Stomach (tissue), 4 donors: ENCODE data around the gene ZNF296.

Experiments
- POLR2A ChIP-seq, 4 donors: fragments of 450-650 bp; IDR thresholded peaks; one replicate each; pipeline ENCODE4 v1.6.1; 2016; ENCODE audit warnings: antibody characterized with exemption in 4 of 4, control low read depth in 2 of 4, mild to moderate bottlenecking in 1 of 4, moderate library complexity in 1 of 4
- POLR2AphosphoS5 ChIP-seq, 3 donors: sonication (generic); formaldehyde crosslinking; IDR thresholded peaks; one replicate each; pipeline ENCODE4 v1.6.1; 2016; ENCODE audit warnings: antibody characterized with exemption in 3 of 3
- TF ChIP-seq, protein P1 (sequence below), 7 experiments: fragments of 450-650 bp in 4 of 7; fragments of 200-600 bp in 3 of 7; sonication (generic) in 3 of 7; IDR thresholded peaks; one replicate each; pipeline ENCODE4 v1.5.1; 2016 to 2019; ENCODE audit warnings: antibody characterized with exemption in 7 of 7, control low read depth in 2 of 7, mild to moderate bottlenecking in 1 of 7

DNA sequence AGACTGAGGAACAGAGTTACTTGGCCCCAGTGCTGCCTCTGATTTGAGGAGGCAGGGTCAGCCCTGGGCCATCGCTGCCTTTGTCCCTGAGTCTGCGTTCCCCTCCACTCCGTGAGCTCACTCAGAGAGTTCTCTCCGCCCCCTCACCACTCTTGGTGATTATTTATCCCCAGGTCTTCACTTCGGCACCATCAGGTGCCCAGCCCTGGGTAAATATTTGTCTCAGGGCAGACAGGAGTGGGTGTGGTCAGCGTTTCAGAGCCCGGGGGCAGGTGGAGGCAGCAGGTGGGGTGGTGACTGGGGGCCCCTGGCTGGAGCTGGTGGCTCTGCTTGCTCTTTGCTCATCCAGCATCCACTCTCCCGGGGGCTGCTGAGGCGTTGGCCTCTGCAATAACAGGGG, 37.4 kb upstream of the ZNF296 start:
- TF ChIP-seq, protein P1, sequence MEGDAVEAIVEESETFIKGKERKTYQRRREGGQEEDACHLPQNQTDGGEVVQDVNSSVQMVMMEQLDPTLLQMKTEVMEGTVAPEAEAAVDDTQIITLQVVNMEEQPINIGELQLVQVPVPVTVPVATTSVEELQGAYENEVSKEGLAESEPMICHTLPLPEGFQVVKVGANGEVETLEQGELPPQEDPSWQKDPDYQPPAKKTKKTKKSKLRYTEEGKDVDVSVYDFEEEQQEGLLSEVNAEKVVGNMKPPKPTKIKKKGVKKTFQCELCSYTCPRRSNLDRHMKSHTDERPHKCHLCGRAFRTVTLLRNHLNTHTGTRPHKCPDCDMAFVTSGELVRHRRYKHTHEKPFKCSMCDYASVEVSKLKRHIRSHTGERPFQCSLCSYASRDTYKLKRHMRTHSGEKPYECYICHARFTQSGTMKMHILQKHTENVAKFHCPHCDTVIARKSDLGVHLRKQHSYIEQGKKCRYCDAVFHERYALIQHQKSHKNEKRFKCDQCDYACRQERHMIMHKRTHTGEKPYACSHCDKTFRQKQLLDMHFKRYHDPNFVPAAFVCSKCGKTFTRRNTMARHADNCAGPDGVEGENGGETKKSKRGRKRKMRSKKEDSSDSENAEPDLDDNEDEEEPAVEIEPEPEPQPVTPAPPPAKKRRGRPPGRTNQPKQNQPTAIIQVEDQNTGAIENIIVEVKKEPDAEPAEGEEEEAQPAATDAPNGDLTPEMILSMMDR (IDR thresholded peaks at IDR 0.05), result peak in 1 of 7 experiments; percentile 4
- TF ChIP-seq POLR2A (IDR thresholded peaks at IDR 0.05), result no peak
- TF ChIP-seq POLR2AphosphoS5 (IDR thresholded peaks at IDR 0.05), result peak in 2 of 3 donors; percentile 55
